ENCODE data around the gene SYNE1.

SYNE1 gene

DNA sequence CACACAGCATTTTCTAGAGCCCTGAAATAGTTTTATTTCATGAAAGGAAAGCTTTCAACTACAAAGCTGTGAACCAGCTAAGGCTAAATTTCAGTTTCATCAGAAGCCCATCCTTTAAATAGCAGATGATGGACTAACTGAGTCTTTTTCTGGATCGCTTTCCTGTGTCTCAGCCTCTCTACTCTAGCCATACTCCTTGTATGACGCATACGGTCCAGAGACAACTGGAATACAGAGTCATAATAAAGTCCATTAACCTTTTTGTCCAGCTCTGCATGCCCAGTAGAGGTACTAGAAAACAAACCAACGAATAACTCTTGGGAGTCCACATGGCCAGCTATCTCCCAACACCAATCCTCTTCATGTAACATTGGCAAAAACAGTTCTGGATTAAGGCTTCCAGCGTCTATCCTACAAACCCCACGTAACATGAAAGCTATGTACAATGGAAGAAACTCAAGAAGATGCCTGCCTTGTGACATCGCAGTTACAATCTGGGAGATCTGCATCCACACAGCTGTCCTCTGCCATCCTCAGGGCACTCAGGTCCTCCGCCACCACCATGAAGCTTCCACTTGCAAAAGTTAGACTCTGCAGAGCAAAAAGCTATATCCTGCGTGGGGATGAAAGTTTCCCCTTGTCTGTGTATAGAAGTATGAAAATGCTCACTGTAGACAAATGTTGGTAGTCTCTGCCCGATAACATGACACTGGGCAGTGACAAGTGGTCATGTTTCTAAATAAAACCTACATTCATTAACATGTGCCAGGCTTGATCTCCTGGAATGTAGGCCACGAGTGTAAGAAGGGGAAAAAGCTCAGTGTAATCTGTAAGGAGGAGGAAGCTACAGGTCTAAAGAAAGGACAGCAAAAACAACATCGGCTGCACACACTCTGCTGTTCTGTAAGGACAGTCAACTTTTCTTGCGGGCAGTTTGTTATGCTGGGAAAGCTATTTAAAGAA lies 469.2 kb downstream of the SYNE1 start:
- Histone ChIP-seq H3K36me3 (ENCODE audit: control insufficient read depth, insufficient read depth, low read length) (peaks cover 37% of the 10 kb centered on the region), H3K27ac (ENCODE audit: insufficient read depth, low read length, poor library complexity, severe bottlenecking) (no peak overlapping the region), H3K27me3 (replicated peaks; ENCODE audit: control insufficient read depth, insufficient read depth, low read length, poor library complexity, severe bottlenecking) (no peaks in the 10 kb centered on the region), H3K9me3 (ENCODE audit: control insufficient read depth, low read length) (no peaks in the 10 kb centered on the region), H3K4me3 (ENCODE audit: insufficient read depth, low read depth, low read length, poor library complexity, severe bottlenecking) (no peak overlapping the region), H3K4me1 (ENCODE audit: control insufficient read depth, insufficient read depth, low read length, poor library complexity, severe bottlenecking) (peaks cover 10% of the 10 kb centered on the region)
- DNase-seq: no peak

GRCh38 chr6:152166897-152167296 lies 470.3 kb downstream of the SYNE1 start:
- H3K9me3 ChIP-seq (ENCODE audit: control insufficient read depth, low read length): no peaks in the 10 kb centered on the region
- DNase-seq: no peak
- peaks cover 5% of the 10 kb centered on the region for H3K4me1 ChIP-seq (ENCODE audit: control insufficient read depth, insufficient read depth, low read length, poor library complexity, severe bottlenecking)
- H3K36me3 ChIP-seq (ENCODE audit: control insufficient read depth, insufficient read depth, low read length): peaks cover 44% of the 10 kb centered on the region
- H3K4me3 ChIP-seq (ENCODE audit: insufficient read depth, low read depth, low read length, poor library complexity, severe bottlenecking): no peak overlapping the region
- H3K27me3 ChIP-seq (replicated peaks; ENCODE audit: control insufficient read depth, insufficient read depth, low read length, poor library complexity, severe bottlenecking): no peaks in the 10 kb centered on the region
- no peak overlapping the region for H3K27ac ChIP-seq (ENCODE audit: insufficient read depth, low read length, poor library complexity, severe bottlenecking)

GRCh38 chr6:152166497-152166896 lies 470.7 kb downstream of the SYNE1 start:
- no peak for DNase-seq
- Histone ChIP-seq H3K27ac (ENCODE audit: insufficient read depth, low read length, poor library complexity, severe bottlenecking) (no peak overlapping the region), H3K36me3 (ENCODE audit: control insufficient read depth, insufficient read depth, low read length) (peaks cover 47% of the 10 kb centered on the region), H3K4me3 (ENCODE audit: insufficient read depth, low read depth, low read length, poor library complexity, severe bottlenecking) (no peak overlapping the region), H3K27me3 (replicated peaks; ENCODE audit: control insufficient read depth, insufficient read depth, low read length, poor library complexity, severe bottlenecking) (no peaks in the 10 kb centered on the region), H3K4me1 (ENCODE audit: control insufficient read depth, insufficient read depth, low read length, poor library complexity, severe bottlenecking) (peaks cover under 1% of the 10 kb centered on the region), H3K9me3 (ENCODE audit: control insufficient read depth, low read length) (no peaks in the 10 kb centered on the region)

DNA sequence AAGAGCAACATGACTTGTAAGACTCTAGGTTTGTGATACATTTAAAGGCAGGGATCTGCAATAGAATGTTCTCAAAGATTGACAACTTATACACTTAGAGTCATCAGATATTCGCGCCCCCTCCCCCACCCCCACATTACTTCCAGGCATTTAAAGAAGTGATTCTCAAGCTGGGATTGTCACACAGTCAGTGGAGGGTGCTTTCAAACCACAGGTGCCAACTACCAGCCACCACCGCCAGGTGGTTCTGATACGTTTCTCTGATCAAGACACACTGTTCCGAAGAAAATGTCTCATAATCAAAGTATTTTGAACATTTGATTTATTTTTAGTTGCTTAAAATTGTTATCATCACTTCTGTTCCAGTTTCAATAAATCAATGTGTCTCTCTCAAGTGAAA lies 472.2 kb downstream of the SYNE1 start:
- Histone ChIP-seq H3K27me3 (replicated peaks; ENCODE audit: control insufficient read depth, insufficient read depth, low read length, poor library complexity, severe bottlenecking) (no peaks in the 10 kb centered on the region), H3K4me3 (ENCODE audit: insufficient read depth, low read depth, low read length, poor library complexity, severe bottlenecking) (no peak overlapping the region), H3K27ac (ENCODE audit: insufficient read depth, low read length, poor library complexity, severe bottlenecking) (no peak overlapping the region), H3K4me1 (ENCODE audit: control insufficient read depth, insufficient read depth, low read length, poor library complexity, severe bottlenecking) (no peaks in the 10 kb centered on the region), H3K36me3 (ENCODE audit: control insufficient read depth, insufficient read depth, low read length) (peaks cover 52% of the 10 kb centered on the region), H3K9me3 (ENCODE audit: control insufficient read depth, low read length) (no peaks in the 10 kb centered on the region)
- DNase-seq: no peak

- no peaks in the 10 kb centered on the region for H3K9me3 ChIP-seq (ENCODE audit: control insufficient read depth, low read length)
- H3K36me3 ChIP-seq (ENCODE audit: control insufficient read depth, insufficient read depth, low read length): peaks cover 44% of the 10 kb centered on the region
- H3K4me3 ChIP-seq (ENCODE audit: insufficient read depth, low read depth, low read length, poor library complexity, severe bottlenecking): no peak overlapping the region
- H3K27me3 ChIP-seq (replicated peaks; ENCODE audit: control insufficient read depth, insufficient read depth, low read length, poor library complexity, severe bottlenecking): no peaks in the 10 kb centered on the region
- H3K4me1 ChIP-seq (ENCODE audit: control insufficient read depth, insufficient read depth, low read length, poor library complexity, severe bottlenecking): no peaks in the 10 kb centered on the region
- no peak for DNase-seq
- peak overlapping the region; percentile 30 for H3K27ac ChIP-seq (ENCODE audit: insufficient read depth, low read length, poor library complexity, severe bottlenecking)
Measured at GRCh38 chr6:152161501-152161900, 475.7 kb downstream of the SYNE1 start.

- no peak overlapping the region for H3K27ac ChIP-seq (ENCODE audit: insufficient read depth, low read length, poor library complexity, severe bottlenecking)
- no peaks in the 10 kb centered on the region for H3K9me3 ChIP-seq (ENCODE audit: control insufficient read depth, low read length)
- no peaks in the 10 kb centered on the region for H3K4me1 ChIP-seq (ENCODE audit: control insufficient read depth, insufficient read depth, low read length, poor library complexity, severe bottlenecking)
- peaks cover 45% of the 10 kb centered on the region for H3K36me3 ChIP-seq (ENCODE audit: control insufficient read depth, insufficient read depth, low read length)
- H3K4me3 ChIP-seq (ENCODE audit: insufficient read depth, low read depth, low read length, poor library complexity, severe bottlenecking): no peak overlapping the region
- no peak for DNase-seq
- H3K27me3 ChIP-seq (replicated peaks; ENCODE audit: control insufficient read depth, insufficient read depth, low read length, poor library complexity, severe bottlenecking): no peaks in the 10 kb centered on the region
Measured at GRCh38 chr6:152160346-152160745, 476.8 kb downstream of the SYNE1 start.

DNA sequence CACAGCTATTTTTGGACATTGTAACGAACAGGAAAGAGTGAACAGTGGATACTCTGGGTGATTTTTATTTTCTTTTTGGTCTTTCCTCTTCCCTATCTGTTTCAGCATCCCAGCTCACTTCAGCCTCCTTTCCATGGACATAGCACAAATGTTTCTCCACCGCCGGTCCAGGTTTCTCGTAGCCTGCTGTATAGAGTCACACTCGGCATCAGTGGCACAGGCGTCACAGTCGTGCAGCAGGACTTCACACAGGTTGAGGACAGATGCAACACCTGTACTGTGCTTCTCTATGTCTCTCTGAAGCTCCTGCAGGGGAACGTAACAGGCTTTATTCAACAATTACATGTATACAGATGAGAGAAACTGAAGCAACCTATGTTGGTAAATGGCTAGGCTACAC lies 481.4 kb downstream of the SYNE1 start:
- H3K27ac ChIP-seq (ENCODE audit: insufficient read depth, low read length, poor library complexity, severe bottlenecking): no peak overlapping the region
- H3K4me1 ChIP-seq (ENCODE audit: control insufficient read depth, insufficient read depth, low read length, poor library complexity, severe bottlenecking): no peaks in the 10 kb centered on the region
- H3K9me3 ChIP-seq (ENCODE audit: control insufficient read depth, low read length): no peaks in the 10 kb centered on the region
- H3K36me3 ChIP-seq (ENCODE audit: control insufficient read depth, insufficient read depth, low read length): peaks cover 61% of the 10 kb centered on the region
- H3K4me3 ChIP-seq (ENCODE audit: insufficient read depth, low read depth, low read length, poor library complexity, severe bottlenecking): no peak overlapping the region
- DNase-seq: no peak
- no peaks in the 10 kb centered on the region for H3K27me3 ChIP-seq (replicated peaks; ENCODE audit: control insufficient read depth, insufficient read depth, low read length, poor library complexity, severe bottlenecking)

- no peak for DNase-seq
- Histone ChIP-seq H3K9me3 (ENCODE audit: control insufficient read depth, low read length) (no peaks in the 10 kb centered on the region), H3K36me3 (ENCODE audit: control insufficient read depth, insufficient read depth, low read length) (peaks cover 65% of the 10 kb centered on the region), H3K27ac (ENCODE audit: insufficient read depth, low read length, poor library complexity, severe bottlenecking) (no peak overlapping the region), H3K27me3 (replicated peaks; ENCODE audit: control insufficient read depth, insufficient read depth, low read length, poor library complexity, severe bottlenecking) (no peaks in the 10 kb centered on the region), H3K4me3 (ENCODE audit: insufficient read depth, low read depth, low read length, poor library complexity, severe bottlenecking) (no peak overlapping the region), H3K4me1 (ENCODE audit: control insufficient read depth, insufficient read depth, low read length, poor library complexity, severe bottlenecking) (no peaks in the 10 kb centered on the region)
Measured at GRCh38 chr6:152154559-152155356, 482.4 kb downstream of the SYNE1 start.

DNA sequence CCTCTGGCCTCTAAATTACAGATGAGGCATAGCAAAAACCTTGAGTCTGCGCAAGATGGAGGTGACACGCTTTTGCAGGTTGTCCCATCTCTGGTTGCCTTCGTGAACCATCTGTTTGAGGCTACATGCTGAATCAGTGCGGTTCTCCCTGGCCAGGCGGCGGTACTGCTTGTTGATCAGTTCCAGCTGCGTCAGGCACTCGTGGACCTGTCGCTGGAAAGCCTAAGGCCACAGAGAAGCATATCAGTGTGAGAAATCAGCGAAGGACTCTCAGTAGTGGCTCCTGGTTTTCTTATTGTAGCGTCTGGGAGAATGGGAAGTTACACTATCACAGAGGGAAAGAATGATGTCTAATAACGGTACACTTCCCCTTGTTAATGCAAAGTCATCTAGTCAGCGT lies 485.2 kb downstream of the SYNE1 start:
- Histone ChIP-seq H3K27ac (ENCODE audit: insufficient read depth, low read length, poor library complexity, severe bottlenecking) (no peak overlapping the region), H3K4me1 (ENCODE audit: control insufficient read depth, insufficient read depth, low read length, poor library complexity, severe bottlenecking) (no peaks in the 10 kb centered on the region), H3K36me3 (ENCODE audit: control insufficient read depth, insufficient read depth, low read length) (peaks cover 93% of the 10 kb centered on the region), H3K9me3 (ENCODE audit: control insufficient read depth, low read length) (no peaks in the 10 kb centered on the region), H3K4me3 (ENCODE audit: insufficient read depth, low read depth, low read length, poor library complexity, severe bottlenecking) (no peak overlapping the region), H3K27me3 (replicated peaks; ENCODE audit: control insufficient read depth, insufficient read depth, low read length, poor library complexity, severe bottlenecking) (no peaks in the 10 kb centered on the region)
- no peak for DNase-seq

DNA sequence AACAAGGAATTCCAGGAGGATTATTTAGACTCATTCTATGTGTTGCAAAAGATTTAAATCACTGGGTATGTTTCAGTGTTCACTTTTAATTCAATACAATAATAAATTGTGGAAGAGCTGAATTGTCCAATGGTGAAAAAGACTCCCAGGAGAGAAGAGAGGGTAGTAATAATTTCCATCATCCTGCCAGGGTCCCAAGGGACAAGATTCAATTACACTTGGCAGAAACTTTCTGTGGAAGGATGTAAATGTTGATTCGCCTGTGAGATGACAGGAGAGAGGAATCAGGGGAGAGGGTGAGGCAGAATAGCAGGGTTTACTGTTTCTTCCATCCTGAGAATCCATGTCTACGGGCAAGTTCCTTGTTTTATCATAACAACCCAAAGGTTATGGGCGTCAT lies 487.0 kb downstream of the SYNE1 start:
- Histone ChIP-seq H3K27me3 (replicated peaks; ENCODE audit: control insufficient read depth, insufficient read depth, low read length, poor library complexity, severe bottlenecking) (no peaks in the 10 kb centered on the region), H3K9me3 (ENCODE audit: control insufficient read depth, low read length) (no peaks in the 10 kb centered on the region), H3K36me3 (ENCODE audit: control insufficient read depth, insufficient read depth, low read length) (peaks cover 88% of the 10 kb centered on the region), H3K4me1 (ENCODE audit: control insufficient read depth, insufficient read depth, low read length, poor library complexity, severe bottlenecking) (no peaks in the 10 kb centered on the region), H3K27ac (ENCODE audit: insufficient read depth, low read length, poor library complexity, severe bottlenecking) (no peak overlapping the region), H3K4me3 (ENCODE audit: insufficient read depth, low read depth, low read length, poor library complexity, severe bottlenecking) (no peak overlapping the region)
- DNase-seq: no peak

Data from effector memory CD4-positive, alpha-beta T cell (primary cell).